ENCODE measurements around the gene SLC46A1. TPM values are rescaled to one million over a fixed set of nuclear protein-coding genes. Genes with fewer than 3 reads are reported as not detected.

SLC46A1 gene
- total and polyA plus RNA-seq, 9 of the 15 experiments (the other 6 are each of a cell fraction or from before 2014, with no cell fraction given) = 0.24 to 5.5 (median 3.1) TPM

DNA sequence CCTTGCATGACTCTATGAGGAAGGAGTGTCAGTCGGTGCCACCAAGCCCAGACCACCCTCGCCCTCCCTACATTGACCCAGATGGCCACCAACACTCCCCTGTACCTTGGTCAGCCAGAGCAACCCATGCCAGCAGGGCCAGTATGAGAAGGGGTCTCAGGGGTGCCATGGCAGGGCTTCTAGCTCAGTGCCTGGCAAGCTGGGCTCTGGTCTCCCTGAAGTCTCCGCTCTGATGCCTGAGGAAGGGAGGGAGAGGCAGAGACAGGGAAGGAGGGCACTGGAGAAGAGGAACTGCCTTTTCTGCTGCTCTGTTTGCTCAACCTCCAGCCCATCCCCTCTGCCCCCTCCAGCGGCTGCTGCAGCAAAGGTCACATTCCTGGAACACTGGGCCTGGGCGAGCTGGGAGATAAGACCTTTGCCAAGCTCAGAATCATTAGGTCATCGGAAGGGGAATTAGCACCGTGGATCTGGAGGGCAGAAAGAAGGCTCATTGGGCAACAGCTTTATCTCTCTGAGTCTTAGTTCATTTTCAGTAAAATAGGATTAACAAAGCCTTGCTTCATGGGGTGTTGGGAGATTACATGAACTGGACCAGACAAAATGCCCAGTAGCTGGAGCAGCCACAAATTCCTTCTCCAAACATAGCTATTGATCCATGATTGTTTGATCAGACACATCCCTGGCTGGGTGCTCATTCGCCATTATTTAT, 35.8 kb downstream of the SLC46A1 start, which contains the start of gene VTN (continued):
- TF ChIP-seq ELF4 (CRISPR knock-in tag; IDR thresholded peaks at IDR 0.05) (no peak), MIER1 (IDR thresholded peaks at IDR 0.05; ENCODE audit: low read depth) (no peak), CEBPB (tag; IDR thresholded peaks at IDR 0.05) (peak; percentile 83), ZEB2 (IDR thresholded peaks at IDR 0.05) (peak; percentile 44; the same call in 1 of the 2 replicates), ELF2 (CRISPR knock-in tag; IDR thresholded peaks at IDR 0.05) (no peak), SMARCA5 (IDR thresholded peaks at IDR 0.05) (no peak), HEY1 (CRISPR knock-in tag; IDR thresholded peaks at IDR 0.05; ENCODE audit: borderline replicate concordance) (no peak), RAD21 (CRISPR knock-in tag; conservative IDR thresholded peaks at IDR 0.05 in 1 of 2, IDR thresholded peaks at IDR 0.05 in 1 of 2) (peak in 1 of 2 experiments; percentile 29; a peak in 2 of 4 replicates), PML (IDR thresholded peaks at IDR 0.05; ENCODE audit: low read length) (no peak), MYNN (IDR thresholded peaks at IDR 0.05) (0 out of 2 replicates have a peak, but pooled peaks have one; percentile 27), MYNN (CRISPR knock-in tag; IDR thresholded peaks at IDR 0.05) (no peak), HNRNPK (IDR thresholded peaks at IDR 0.05; ENCODE audit: low read depth, low read length, poor library complexity, severe bottlenecking) (no peak)
- TF ChIP-seq, protein P1, sequence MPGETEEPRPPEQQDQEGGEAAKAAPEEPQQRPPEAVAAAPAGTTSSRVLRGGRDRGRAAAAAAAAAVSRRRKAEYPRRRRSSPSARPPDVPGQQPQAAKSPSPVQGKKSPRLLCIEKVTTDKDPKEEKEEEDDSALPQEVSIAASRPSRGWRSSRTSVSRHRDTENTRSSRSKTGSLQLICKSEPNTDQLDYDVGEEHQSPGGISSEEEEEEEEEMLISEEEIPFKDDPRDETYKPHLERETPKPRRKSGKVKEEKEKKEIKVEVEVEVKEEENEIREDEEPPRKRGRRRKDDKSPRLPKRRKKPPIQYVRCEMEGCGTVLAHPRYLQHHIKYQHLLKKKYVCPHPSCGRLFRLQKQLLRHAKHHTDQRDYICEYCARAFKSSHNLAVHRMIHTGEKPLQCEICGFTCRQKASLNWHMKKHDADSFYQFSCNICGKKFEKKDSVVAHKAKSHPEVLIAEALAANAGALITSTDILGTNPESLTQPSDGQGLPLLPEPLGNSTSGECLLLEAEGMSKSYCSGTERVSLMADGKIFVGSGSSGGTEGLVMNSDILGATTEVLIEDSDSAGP (CRISPR knock-in tag; IDR thresholded peaks at IDR 0.05) = no peak
- TF ChIP-seq, protein P2, sequence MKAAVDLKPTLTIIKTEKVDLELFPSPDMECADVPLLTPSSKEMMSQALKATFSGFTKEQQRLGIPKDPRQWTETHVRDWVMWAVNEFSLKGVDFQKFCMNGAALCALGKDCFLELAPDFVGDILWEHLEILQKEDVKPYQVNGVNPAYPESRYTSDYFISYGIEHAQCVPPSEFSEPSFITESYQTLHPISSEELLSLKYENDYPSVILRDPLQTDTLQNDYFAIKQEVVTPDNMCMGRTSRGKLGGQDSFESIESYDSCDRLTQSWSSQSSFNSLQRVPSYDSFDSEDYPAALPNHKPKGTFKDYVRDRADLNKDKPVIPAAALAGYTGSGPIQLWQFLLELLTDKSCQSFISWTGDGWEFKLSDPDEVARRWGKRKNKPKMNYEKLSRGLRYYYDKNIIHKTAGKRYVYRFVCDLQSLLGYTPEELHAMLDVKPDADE (conservative IDR thresholded peaks at IDR 0.05; ENCODE audit: control insufficient read depth, low read depth, low read length) = no peak
- TF ChIP-seq, protein P3, sequence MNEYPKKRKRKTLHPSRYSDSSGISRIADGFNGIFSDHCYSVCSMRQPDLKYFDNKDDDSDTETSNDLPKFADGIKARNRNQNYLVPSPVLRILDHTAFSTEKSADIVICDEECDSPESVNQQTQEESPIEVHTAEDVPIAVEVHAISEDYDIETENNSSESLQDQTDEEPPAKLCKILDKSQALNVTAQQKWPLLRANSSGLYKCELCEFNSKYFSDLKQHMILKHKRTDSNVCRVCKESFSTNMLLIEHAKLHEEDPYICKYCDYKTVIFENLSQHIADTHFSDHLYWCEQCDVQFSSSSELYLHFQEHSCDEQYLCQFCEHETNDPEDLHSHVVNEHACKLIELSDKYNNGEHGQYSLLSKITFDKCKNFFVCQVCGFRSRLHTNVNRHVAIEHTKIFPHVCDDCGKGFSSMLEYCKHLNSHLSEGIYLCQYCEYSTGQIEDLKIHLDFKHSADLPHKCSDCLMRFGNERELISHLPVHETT (CRISPR knock-in tag; conservative IDR thresholded peaks at IDR 0.05 in 1 of 2, IDR thresholded peaks at IDR 0.05 in 1 of 2) = no peak
- TF ChIP-seq, protein P4, sequence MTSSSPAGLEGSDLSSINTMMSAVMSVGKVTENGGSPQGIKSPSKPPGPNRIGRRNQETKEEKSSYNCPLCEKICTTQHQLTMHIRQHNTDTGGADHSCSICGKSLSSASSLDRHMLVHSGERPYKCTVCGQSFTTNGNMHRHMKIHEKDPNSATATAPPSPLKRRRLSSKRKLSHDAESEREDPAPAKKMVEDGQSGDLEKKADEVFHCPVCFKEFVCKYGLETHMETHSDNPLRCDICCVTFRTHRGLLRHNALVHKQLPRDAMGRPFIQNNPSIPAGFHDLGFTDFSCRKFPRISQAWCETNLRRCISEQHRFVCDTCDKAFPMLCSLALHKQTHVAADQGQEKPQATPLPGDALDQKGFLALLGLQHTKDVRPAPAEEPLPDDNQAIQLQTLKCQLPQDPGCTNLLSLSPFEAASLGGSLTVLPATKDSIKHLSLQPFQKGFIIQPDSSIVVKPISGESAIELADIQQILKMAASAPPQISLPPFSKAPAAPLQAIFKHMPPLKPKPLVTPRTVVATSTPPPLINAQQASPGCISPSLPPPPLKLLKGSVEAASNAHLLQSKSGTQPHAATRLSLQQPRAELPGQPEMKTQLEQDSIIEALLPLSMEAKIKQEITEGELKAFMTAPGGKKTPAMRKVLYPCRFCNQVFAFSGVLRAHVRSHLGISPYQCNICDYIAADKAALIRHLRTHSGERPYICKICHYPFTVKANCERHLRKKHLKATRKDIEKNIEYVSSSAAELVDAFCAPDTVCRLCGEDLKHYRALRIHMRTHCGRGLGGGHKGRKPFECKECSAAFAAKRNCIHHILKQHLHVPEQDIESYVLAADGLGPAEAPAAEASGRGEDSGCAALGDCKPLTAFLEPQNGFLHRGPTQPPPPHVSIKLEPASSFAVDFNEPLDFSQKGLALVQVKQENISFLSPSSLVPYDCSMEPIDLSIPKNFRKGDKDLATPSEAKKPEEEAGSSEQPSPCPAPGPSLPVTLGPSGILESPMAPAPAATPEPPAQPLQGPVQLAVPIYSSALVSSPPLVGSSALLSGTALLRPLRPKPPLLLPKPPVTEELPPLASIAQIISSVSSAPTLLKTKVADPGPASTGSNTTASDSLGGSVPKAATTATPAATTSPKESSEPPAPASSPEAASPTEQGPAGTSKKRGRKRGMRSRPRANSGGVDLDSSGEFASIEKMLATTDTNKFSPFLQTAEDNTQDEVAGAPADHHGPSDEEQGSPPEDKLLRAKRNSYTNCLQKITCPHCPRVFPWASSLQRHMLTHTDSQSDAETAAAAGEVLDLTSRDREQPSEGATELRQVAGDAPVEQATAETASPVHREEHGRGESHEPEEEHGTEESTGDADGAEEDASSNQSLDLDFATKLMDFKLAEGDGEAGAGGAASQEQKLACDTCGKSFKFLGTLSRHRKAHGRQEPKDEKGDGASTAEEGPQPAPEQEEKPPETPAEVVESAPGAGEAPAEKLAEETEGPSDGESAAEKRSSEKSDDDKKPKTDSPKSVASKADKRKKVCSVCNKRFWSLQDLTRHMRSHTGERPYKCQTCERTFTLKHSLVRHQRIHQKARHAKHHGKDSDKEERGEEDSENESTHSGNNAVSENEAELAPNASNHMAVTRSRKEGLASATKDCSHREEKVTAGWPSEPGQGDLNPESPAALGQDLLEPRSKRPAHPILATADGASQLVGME (CRISPR knock-in tag; IDR thresholded peaks at IDR 0.05) = no peak

All from K562 (cell line).